Neural cell (in vitro differentiated cells): Measurements from ENCODE around the gene CFAP299. TPM values are rescaled to one million over a fixed set of nuclear protein-coding genes. Genes with fewer than 3 reads are reported as not detected.

Source experiments
- H2AFZ ChIP-seq: fragments of 200-600, 300-800 bp; sonication (generic), shearing (Covaris generic); 2 replicates; pipeline ENCODE4 v1.6.0; 2014; ENCODE audit warnings: low read depth, mild to moderate bottlenecking, antibody characterized with exemption, low read length, moderate library complexity
- H3F3A ChIP-seq: fragments of 200-600 bp; shearing (Covaris generic); 2 replicates; pipeline ENCODE4 v1.6.1; 2016; ENCODE audit warnings: mild to moderate bottlenecking, moderate library complexity, mixed read lengths, antibody characterized with exemption, low read length; ENCODE audit not compliant: insufficient read depth, poor library complexity, severe bottlenecking
- H3K27ac ChIP-seq: fragments of 200-600, 300-800 bp; sonication (generic), shearing (Covaris generic); 2 replicates; pipeline ENCODE4 v1.5.1; 2014; ENCODE audit warnings: mild to moderate bottlenecking, low read length, moderate library complexity
- H3K27me3 ChIP-seq: fragments of 300-800, 200-600 bp; sonication (generic), shearing (Covaris generic); 2 replicates; pipeline ENCODE4 v1.6.0; 2014; ENCODE audit warnings: mild to moderate bottlenecking, low read depth, low read length, moderate library complexity; ENCODE audit not compliant: insufficient read depth
- H3K36me3 ChIP-seq: fragments of 300-800, 200-600 bp; sonication (generic), shearing (Covaris generic); 2 replicates; pipeline ENCODE4 v1.5.1; 2014; ENCODE audit warnings: mild to moderate bottlenecking, antibody characterized with exemption, low read length, moderate library complexity; ENCODE audit not compliant: insufficient read depth
- H3K4me2 ChIP-seq: fragments of 300-800, 200-600 bp; sonication (generic), shearing (Covaris generic); 2 replicates; pipeline ENCODE4 v1.6.0; 2014; ENCODE audit warnings: mild to moderate bottlenecking, low read length
- H3K4me3 ChIP-seq: fragments of 300-800, 200-600 bp; sonication (generic), shearing (Covaris generic); 2 replicates; pipeline ENCODE4 v1.5.1; 2014; ENCODE audit warnings: mild to moderate bottlenecking, low read length, moderate library complexity
- H3K79me2 ChIP-seq: fragments of 200-600 bp; shearing (Covaris generic); replicated peaks from 2 replicates; pipeline ENCODE4 v1.6.0; 2014; ENCODE audit warnings: mild to moderate bottlenecking, low read length, moderate library complexity; ENCODE audit not compliant: insufficient read depth
- H3K9ac ChIP-seq: fragments of 300-800, 200-600 bp; sonication (generic), shearing (Covaris generic); 2 replicates; pipeline ENCODE4 v1.6.1; 2016; ENCODE audit warnings: mild to moderate bottlenecking, low read length, mixed read lengths
- H3K9me2 ChIP-seq: fragments of 200-600 bp; shearing (Covaris generic); 2 replicates; pipeline ENCODE4 v1.6.1; 2016; ENCODE audit warnings: mild to moderate bottlenecking, low read length, mixed read lengths; ENCODE audit not compliant: insufficient read depth
- H3K9me3 ChIP-seq: fragments of 200-600, 300-800 bp; sonication (generic), shearing (Covaris generic); 2 replicates; pipeline ENCODE4 v1.6.1; 2016; ENCODE audit warnings: mild to moderate bottlenecking, mixed run types, low read length, moderate library complexity, mixed read lengths
- H4K20me1 ChIP-seq: fragments of 200-600 bp; shearing (Covaris generic); 2 replicates; pipeline ENCODE4 v1.6.1; 2016; ENCODE audit warnings: mild to moderate bottlenecking, mixed run types; ENCODE audit not compliant: insufficient read depth
- EP300 ChIP-seq: fragments of 450-650 bp; conservative IDR thresholded peaks from 2 replicates; pipeline ENCODE4 v1.6.1; 2014; ENCODE audit warnings: antibody characterized with exemption, mild to moderate bottlenecking, moderate library complexity; ENCODE audit not compliant: poor library complexity, severe bottlenecking
- EZH2 ChIP-seq: fragments of 200-600, 300-800 bp; shearing (Covaris generic), sonication (generic); IDR thresholded peaks from 2 replicates; pipeline ENCODE4 v1.6.1; 2014; ENCODE audit warnings: antibody characterized with exemption, low read length, borderline replicate concordance, mild to moderate bottlenecking; ENCODE audit not compliant: insufficient read depth, poor library complexity, severe bottlenecking
- MXI1 ChIP-seq: fragments of 450-650 bp; conservative IDR thresholded peaks from 2 replicates; pipeline ENCODE4 v1.6.1; 2014; ENCODE audit warnings: antibody characterized with exemption, mild to moderate bottlenecking; ENCODE audit not compliant: poor library complexity, severe bottlenecking
- POLR2AphosphoS5 ChIP-seq: IDR thresholded peaks from 2 replicates; pipeline ENCODE4 v1.6.1; 2012
- RAD21 ChIP-seq: fragments of 450-650 bp; conservative IDR thresholded peaks from 2 replicates; pipeline ENCODE4 v1.6.1; 2014; ENCODE audit warnings: antibody characterized with exemption, mild to moderate bottlenecking, moderate library complexity
- SMC3 ChIP-seq: fragments of 450-650 bp; conservative IDR thresholded peaks from 2 replicates; pipeline ENCODE4 v1.6.1; 2014; ENCODE audit warnings: antibody characterized with exemption, mild to moderate bottlenecking, moderate library complexity; ENCODE audit not compliant: poor library complexity
- TAF1 ChIP-seq: IDR thresholded peaks from 2 replicates; pipeline ENCODE4 v1.6.1; 2012; ENCODE audit warnings: low read depth
- polyA plus RNA-seq: library from polyadenylated mRNA; depleted of rRNA; stranded (reverse); fragments of >200 nt; gene quantifications from 2 replicates; pipeline ENCODE4 v1.2.3, GENCODE V29; 2014
- TF ChIP-seq, protein P1 (sequence below): IDR thresholded peaks from 2 replicates; pipeline ENCODE4 v1.6.1; 2012; ENCODE audit warnings: borderline replicate concordance
- TF ChIP-seq, protein P2 (sequence below): fragments of 450-650 bp; IDR thresholded peaks from 2 replicates; pipeline ENCODE4 v1.5.1; 2014; ENCODE audit warnings: antibody characterized with exemption, mild to moderate bottlenecking, moderate library complexity; ENCODE audit not compliant: poor library complexity, severe bottlenecking

The CFAP299 gene
- polyA plus RNA-seq, 1 donor from 2014 or later = not detected

DNA sequence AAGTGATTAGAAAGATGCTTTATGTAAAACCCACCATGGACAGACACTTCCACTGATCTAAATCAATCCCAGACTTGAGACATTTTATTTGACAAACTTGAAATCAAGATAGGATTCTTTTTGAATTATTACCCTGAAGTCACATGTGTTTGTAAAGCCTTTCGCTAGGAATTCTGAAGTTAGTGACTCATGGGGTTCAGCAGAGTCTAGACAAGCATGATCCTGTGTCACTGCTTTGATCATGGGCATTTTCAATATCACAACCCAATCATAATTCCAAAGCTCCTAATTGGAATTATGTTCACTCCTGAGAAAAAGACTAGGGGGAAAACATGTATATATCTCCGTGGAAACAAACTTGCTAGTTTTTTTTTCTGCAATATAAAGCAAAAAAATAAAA is 627.5 kb downstream of the CFAP299 start:
- no peaks in the 10 kb centered on the region for H3K9me3 ChIP-seq
- no peaks in the 10 kb centered on the region for H3K36me3 ChIP-seq
- H2AFZ ChIP-seq = no peak overlapping the region
- no peak overlapping the region for H3K4me2 ChIP-seq
- no peaks in the 10 kb centered on the region for H4K20me1 ChIP-seq
- no peak overlapping the region for H3K4me3 ChIP-seq
- no peaks in the 10 kb centered on the region for H3K27me3 ChIP-seq
- TF ChIP-seq, protein P1, sequence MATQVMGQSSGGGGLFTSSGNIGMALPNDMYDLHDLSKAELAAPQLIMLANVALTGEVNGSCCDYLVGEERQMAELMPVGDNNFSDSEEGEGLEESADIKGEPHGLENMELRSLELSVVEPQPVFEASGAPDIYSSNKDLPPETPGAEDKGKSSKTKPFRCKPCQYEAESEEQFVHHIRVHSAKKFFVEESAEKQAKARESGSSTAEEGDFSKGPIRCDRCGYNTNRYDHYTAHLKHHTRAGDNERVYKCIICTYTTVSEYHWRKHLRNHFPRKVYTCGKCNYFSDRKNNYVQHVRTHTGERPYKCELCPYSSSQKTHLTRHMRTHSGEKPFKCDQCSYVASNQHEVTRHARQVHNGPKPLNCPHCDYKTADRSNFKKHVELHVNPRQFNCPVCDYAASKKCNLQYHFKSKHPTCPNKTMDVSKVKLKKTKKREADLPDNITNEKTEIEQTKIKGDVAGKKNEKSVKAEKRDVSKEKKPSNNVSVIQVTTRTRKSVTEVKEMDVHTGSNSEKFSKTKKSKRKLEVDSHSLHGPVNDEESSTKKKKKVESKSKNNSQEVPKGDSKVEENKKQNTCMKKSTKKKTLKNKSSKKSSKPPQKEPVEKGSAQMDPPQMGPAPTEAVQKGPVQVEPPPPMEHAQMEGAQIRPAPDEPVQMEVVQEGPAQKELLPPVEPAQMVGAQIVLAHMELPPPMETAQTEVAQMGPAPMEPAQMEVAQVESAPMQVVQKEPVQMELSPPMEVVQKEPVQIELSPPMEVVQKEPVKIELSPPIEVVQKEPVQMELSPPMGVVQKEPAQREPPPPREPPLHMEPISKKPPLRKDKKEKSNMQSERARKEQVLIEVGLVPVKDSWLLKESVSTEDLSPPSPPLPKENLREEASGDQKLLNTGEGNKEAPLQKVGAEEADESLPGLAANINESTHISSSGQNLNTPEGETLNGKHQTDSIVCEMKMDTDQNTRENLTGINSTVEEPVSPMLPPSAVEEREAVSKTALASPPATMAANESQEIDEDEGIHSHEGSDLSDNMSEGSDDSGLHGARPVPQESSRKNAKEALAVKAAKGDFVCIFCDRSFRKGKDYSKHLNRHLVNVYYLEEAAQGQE = no peak
- TF ChIP-seq, protein P2, sequence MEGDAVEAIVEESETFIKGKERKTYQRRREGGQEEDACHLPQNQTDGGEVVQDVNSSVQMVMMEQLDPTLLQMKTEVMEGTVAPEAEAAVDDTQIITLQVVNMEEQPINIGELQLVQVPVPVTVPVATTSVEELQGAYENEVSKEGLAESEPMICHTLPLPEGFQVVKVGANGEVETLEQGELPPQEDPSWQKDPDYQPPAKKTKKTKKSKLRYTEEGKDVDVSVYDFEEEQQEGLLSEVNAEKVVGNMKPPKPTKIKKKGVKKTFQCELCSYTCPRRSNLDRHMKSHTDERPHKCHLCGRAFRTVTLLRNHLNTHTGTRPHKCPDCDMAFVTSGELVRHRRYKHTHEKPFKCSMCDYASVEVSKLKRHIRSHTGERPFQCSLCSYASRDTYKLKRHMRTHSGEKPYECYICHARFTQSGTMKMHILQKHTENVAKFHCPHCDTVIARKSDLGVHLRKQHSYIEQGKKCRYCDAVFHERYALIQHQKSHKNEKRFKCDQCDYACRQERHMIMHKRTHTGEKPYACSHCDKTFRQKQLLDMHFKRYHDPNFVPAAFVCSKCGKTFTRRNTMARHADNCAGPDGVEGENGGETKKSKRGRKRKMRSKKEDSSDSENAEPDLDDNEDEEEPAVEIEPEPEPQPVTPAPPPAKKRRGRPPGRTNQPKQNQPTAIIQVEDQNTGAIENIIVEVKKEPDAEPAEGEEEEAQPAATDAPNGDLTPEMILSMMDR = no peak
- no peaks in the 10 kb centered on the region for H3F3A ChIP-seq
- no peak overlapping the region for H3K9ac ChIP-seq
- no peaks in the 10 kb centered on the region for H3K79me2 ChIP-seq
- no peak overlapping the region for H3K27ac ChIP-seq
- H3K9me2 ChIP-seq = no peaks in the 10 kb centered on the region

DNA sequence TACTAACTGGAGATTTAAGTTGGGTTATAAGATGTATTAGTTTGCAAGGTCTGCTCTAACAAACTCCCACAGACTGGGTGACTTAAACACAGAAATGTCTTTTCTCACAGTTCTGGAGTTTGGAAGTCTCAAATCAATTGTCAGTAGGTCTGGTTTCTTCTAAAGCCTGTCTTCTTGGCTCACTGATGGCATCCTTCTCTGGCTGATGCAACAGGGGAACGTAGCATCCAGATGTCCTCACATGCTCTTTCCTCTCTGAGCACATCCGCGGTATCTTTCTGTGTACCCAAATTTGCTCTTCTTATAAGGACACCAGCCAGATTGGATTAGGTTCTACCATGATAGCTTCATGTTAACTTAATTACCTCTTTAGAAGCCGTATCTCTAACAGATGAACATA is 631.8 kb downstream of the CFAP299 start:
- Histone ChIP-seq H3K36me3 (no peaks in the 10 kb centered on the region), H3K9me2 (no peaks in the 10 kb centered on the region), H3F3A (no peaks in the 10 kb centered on the region), H2AFZ (no peak overlapping the region), H3K4me2 (no peak overlapping the region), H4K20me1 (no peaks in the 10 kb centered on the region), H3K9me3 (no peaks in the 10 kb centered on the region), H3K79me2 (no peaks in the 10 kb centered on the region), H3K27ac (no peak overlapping the region), H3K4me3 (no peak overlapping the region), H3K9ac (no peak overlapping the region), H3K27me3 (no peaks in the 10 kb centered on the region)
- TF ChIP-seq EP300 (no peak), MXI1 (no peak), RAD21 (no peak), EZH2 (no peak), SMC3 (no peak), TAF1 (no peak), POLR2AphosphoS5 (no peak)
- TF ChIP-seq, protein P2 = no peak
- TF ChIP-seq, protein P1 = no peak
